Activated CD4-positive, alpha-beta T cell treated with anti-CD3 and anti-CD28 coated beads for 36 hours (primary cell): Measurements from ENCODE around the gene PLPPR5. TPM values are rescaled to one million over a fixed set of nuclear protein-coding genes. Genes with fewer than 3 reads are reported as not detected.
"Not testable (repeated sequence)": the region's sequence is repeated elsewhere in the genome, so short reads cannot be mapped to it uniquely, and the experiment has no call there.

ENCODE experiments used
- ATAC-seq: fragments of 200-7000 bp; cut with Tn5 transposase; one replicate; pipeline ENCODE4 v1.10.0; 2021; ENCODE audit warnings: mild to moderate bottlenecking, moderate library complexity
- CTCF ChIA-PET: fragments of 350-600 bp; sonication (Branson Sonifier 250); formaldehyde crosslinking; loops from one replicate; lab custom pipeline; 2021; ENCODE audit warnings: antibody characterized with exemption; lab: Charles Lee
- POLR2A ChIA-PET: fragments of 350-600 bp; sonication (Branson Sonifier 250); formaldehyde crosslinking; loops from one replicate; lab custom pipeline; 2021; ENCODE audit warnings: antibody characterized with exemption, inconsistent platforms; lab: Charles Lee
- DNase-seq: peaks from one replicate; pipeline ENCODE4 v3.0.0-alpha.2; 2020
- H3K27ac Mint-ChIP-seq: one replicate; pipeline ENCODE4 v1.8.0; 2021; ENCODE audit warnings: mixed read lengths
- H3K27me3 Mint-ChIP-seq: one replicate; pipeline ENCODE4 v1.8.0; 2021; ENCODE audit warnings: mixed read lengths
- H3K36me3 Mint-ChIP-seq: one replicate; pipeline ENCODE4 v1.8.0; 2021; ENCODE audit warnings: low read depth, mixed read lengths
- H3K4me1 Mint-ChIP-seq: one replicate; pipeline ENCODE4 v1.8.0; 2021; ENCODE audit warnings: mixed read lengths
- H3K4me3 Mint-ChIP-seq: one replicate; pipeline ENCODE4 v1.8.0; 2021; ENCODE audit warnings: mild to moderate bottlenecking, moderate library complexity, mixed read lengths
- H3K9me3 Mint-ChIP-seq: one replicate; pipeline ENCODE4 v1.8.0; 2021; ENCODE audit warnings: low read depth, mixed read lengths
- intact Hi-C, 2 experiments: fragments of 100-400 bp; cut with DNase I in 1 of 2; cut with micrococcal nuclease in 1 of 2; formaldehyde crosslinking; loops; one replicate each; pipeline versions ENCODE4 v1.14.2 to v1.15.1; 2022 to 2024; cut with DNase I, micrococcal nuclease
- total RNA-seq, 2 experiments: library from RNA; stranded (reverse); gene quantifications; one replicate each; pipeline ENCODE4 v1.2.3, GENCODE V29; 2021

PLPPR5 gene, protein sequence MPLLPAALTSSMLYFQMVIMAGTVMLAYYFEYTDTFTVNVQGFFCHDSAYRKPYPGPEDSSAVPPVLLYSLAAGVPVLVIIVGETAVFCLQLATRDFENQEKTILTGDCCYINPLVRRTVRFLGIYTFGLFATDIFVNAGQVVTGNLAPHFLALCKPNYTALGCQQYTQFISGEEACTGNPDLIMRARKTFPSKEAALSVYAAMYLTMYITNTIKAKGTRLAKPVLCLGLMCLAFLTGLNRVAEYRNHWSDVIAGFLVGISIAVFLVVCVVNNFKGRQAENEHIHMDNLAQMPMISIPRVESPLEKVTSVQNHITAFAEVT
- total RNA-seq: not detected

- no peak within 1 kb of the TSS for H3K27ac Mint-ChIP-seq
- H3K9me3 Mint-ChIP-seq: no peaks in the 10 kb centered on the region
- peaks cover 4% of the 10 kb centered on the region for H3K4me1 Mint-ChIP-seq
- intact Hi-C loops: no loop called here
- H3K27me3 Mint-ChIP-seq: peaks cover 34% of the 10 kb centered on the region
- peak; percentile 42 for DNase-seq
- CTCF ChIA-PET: interaction anchor here (1.1 kb wide), 1 partner anchor 10 kb away, joined by 4 read pairs; no protein-coding TSS in a partner anchor
- peak within 1 kb of the TSS; percentile 52 for H3K4me3 Mint-ChIP-seq
- POLR2A ChIA-PET: no interaction called here
- ATAC-seq: peak; percentile 26
- no peaks in the 10 kb centered on the region for H3K36me3 Mint-ChIP-seq
Measured at GRCh38 chr1:99004861-99005442, at the start of gene PLPPR5. TSS of gene PLPPR5 (minus strand) at chr1:99004861. CDS start at chr1:99004671, 190 bp downstream.

GRCh38 chr1:99051611-99052283 lies 47.1 kb upstream of the PLPPR5 start:
- Mint-ChIP-seq H3K9me3 (no peaks in the 10 kb centered on the region), H3K4me3 (no peak overlapping the region), H3K27me3 (peaks cover 3% of the 10 kb centered on the region), H3K4me1 (no peaks in the 10 kb centered on the region), H3K36me3 (no peaks in the 10 kb centered on the region), H3K27ac (no peak overlapping the region)
- no peak for DNase-seq
- no peak for ATAC-seq
- CTCF ChIA-PET: no interaction called here
- POLR2A ChIA-PET: no interaction called here
- intact Hi-C loops: no loop called here

- H3K36me3 Mint-ChIP-seq: no peaks in the 10 kb centered on the region
- H3K9me3 Mint-ChIP-seq: no peaks in the 10 kb centered on the region
- intact Hi-C loops: no loop called here
- no peak for DNase-seq
- ChIA-PET POLR2A (no interaction called here), CTCF (interaction anchor here (0.6 kb wide), 1 partner anchor 382 kb away, joined by 5 read pairs; no protein-coding TSS in a partner anchor)
- no peaks in the 10 kb centered on the region for H3K4me1 Mint-ChIP-seq
- no peak overlapping the region for H3K27ac Mint-ChIP-seq
- no peak overlapping the region for H3K4me3 Mint-ChIP-seq
- ATAC-seq: no peak
- no peaks in the 10 kb centered on the region for H3K27me3 Mint-ChIP-seq
Measured at GRCh38 chr1:99049745-99050144, 45.1 kb upstream of the PLPPR5 start.

- H3K36me3 Mint-ChIP-seq, DNase-seq, H3K27me3 Mint-ChIP-seq, H3K4me3 Mint-ChIP-seq, intact Hi-C loops, ATAC-seq, H3K4me1 Mint-ChIP-seq, H3K27ac Mint-ChIP-seq, POLR2A ChIA-PET: not testable (repeated sequence)
- H3K9me3 Mint-ChIP-seq: peaks cover 24% of the 10 kb centered on the region
- CTCF ChIA-PET: interaction anchor here (1.3 kb wide), 1 partner anchor 10 kb away, joined by 3 read pairs; no protein-coding TSS in a partner anchor
Measured at GRCh38 chr1:99036746-99037145, 32.1 kb upstream of the PLPPR5 start.

DNA sequence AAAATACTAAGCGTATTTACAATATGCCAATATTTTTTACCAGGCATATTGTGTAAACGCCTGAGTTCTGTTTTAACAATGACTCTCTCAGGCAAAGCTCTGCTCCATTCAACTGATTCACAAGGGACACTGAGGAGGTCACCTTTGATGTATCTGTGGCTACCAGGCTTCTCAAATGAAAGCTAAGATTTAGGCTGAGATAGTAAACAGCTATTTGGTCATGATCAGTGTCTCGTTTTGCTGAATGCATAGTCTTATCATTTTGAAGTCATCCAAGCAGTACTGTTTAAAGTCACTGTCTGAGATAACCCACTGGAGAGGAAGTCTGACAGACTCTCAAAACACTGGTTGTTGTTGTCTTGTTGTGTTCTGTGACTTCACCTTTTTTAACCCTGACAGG lies 13.7 kb upstream of the PLPPR5 start:
- ATAC-seq: no peak
- POLR2A ChIA-PET: no interaction called here
- no peak overlapping the region for H3K27ac Mint-ChIP-seq

DNA sequence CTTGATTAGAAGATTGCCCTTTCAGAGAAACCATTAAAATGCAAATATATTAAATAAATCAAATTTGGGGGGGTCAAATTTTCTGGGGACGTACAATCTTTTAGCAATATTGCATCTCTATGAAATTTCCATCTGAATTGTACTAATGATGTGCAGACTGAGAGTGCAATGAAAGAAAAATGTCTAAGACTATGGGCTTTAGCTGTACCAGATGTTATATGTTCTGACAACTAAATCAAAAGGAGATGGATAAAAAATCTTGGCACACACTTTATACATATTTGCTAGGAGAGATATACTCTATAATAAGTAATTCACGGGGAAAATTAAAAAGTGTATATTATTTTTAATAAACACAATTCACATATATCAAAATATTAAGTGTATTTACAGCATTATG lies 13.0 kb upstream of the PLPPR5 start:
- intact Hi-C loops: no loop called here
- Mint-ChIP-seq H3K36me3 (no peaks in the 10 kb centered on the region), H3K4me1 (no peaks in the 10 kb centered on the region), H3K27me3 (no peaks in the 10 kb centered on the region), H3K9me3 (no peaks in the 10 kb centered on the region), H3K27ac (no peak overlapping the region), H3K4me3 (no peak overlapping the region)
- POLR2A ChIA-PET: no interaction called here
- CTCF ChIA-PET: interaction anchor here (0.7 kb wide), 1 partner anchor 537 kb away, joined by 3 read pairs; no protein-coding TSS in a partner anchor
- DNase-seq (no peak), ATAC-seq (no peak)

More for the DNA sequence above, 13.7 kb upstream of the PLPPR5 start:
- no peaks in the 10 kb centered on the region for H3K27me3 Mint-ChIP-seq
- H3K4me3 Mint-ChIP-seq: no peak overlapping the region
- no peaks in the 10 kb centered on the region for H3K4me1 Mint-ChIP-seq
- DNase-seq: no peak
- H3K36me3 Mint-ChIP-seq: no peaks in the 10 kb centered on the region
- H3K9me3 Mint-ChIP-seq: no peaks in the 10 kb centered on the region
- intact Hi-C loops: no loop called here
- CTCF ChIA-PET: interaction anchor here (0.7 to 1.4 kb wide), 2 partner anchors 223 to 537 kb away, joined by 3 read pairs; no protein-coding TSS in a partner anchor

DNA sequence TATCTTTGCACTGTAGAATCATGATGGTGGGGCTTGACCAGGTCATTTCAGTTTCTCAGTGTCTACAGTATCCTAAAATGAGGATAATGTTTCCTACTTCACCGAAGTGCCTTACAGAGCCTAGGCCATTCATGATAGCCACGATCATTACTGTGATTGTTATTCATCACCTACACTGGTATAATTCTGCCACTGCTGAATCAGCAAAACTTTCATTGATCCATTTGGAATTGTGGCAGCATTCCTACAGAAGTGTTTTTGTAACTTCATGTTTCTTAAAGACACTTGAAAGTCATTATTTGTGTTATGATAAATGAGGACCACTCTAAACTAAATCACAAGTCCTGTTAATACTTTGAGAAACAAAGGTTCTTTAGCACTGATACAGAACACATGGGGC lies 6.0 kb upstream of the PLPPR5 start:
- no peak overlapping the region for H3K27ac Mint-ChIP-seq
- H3K9me3 Mint-ChIP-seq: no peaks in the 10 kb centered on the region
- H3K4me3 Mint-ChIP-seq: no peak overlapping the region
- CTCF ChIA-PET: interaction anchor here (0.7 kb wide), 1 partner anchor 1386 kb away, joined by 3 read pairs; no protein-coding TSS in a partner anchor
- ATAC-seq (no peak), DNase-seq (no peak)
- intact Hi-C loops: no loop called here
- H3K4me1 Mint-ChIP-seq: no peaks in the 10 kb centered on the region
- POLR2A ChIA-PET: no interaction called here
- no peaks in the 10 kb centered on the region for H3K36me3 Mint-ChIP-seq
- H3K27me3 Mint-ChIP-seq: peaks cover 12% of the 10 kb centered on the region

DNA sequence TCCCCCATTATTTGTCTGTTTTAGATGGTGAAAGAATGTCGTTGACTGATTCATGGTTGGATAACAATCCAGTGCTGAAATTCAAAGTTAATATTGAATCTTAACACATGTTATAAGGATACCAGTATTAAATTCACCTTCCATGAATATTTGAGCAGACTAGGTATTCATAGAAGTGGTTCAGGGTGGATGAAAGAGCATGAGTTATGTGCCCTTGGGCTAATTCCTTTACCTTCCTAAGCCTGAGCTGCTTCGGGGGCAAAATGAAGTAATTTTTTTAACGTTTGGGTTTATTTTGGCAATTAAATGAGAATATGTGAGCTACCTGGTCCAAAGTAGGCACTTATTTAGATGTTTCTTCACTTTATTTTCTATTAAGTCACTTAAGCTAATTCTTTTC lies 2.7 kb upstream of the PLPPR5 start:
- H3K27ac Mint-ChIP-seq: no peak overlapping the region
- no peak overlapping the region for H3K4me3 Mint-ChIP-seq
- H3K27me3 Mint-ChIP-seq: peaks cover 26% of the 10 kb centered on the region
- intact Hi-C loops: no loop called here
- POLR2A ChIA-PET: no interaction called here
- no peaks in the 10 kb centered on the region for H3K9me3 Mint-ChIP-seq
- peaks cover 4% of the 10 kb centered on the region for H3K4me1 Mint-ChIP-seq
- DNase-seq: no peak
- H3K36me3 Mint-ChIP-seq: no peaks in the 10 kb centered on the region
- CTCF ChIA-PET: interaction anchor here (0.6 to 1.6 kb wide), 2 partner anchors 13 to 17 kb away, joined by 3 to 4 read pairs; no protein-coding TSS in a partner anchor
- ATAC-seq: no peak

DNA sequence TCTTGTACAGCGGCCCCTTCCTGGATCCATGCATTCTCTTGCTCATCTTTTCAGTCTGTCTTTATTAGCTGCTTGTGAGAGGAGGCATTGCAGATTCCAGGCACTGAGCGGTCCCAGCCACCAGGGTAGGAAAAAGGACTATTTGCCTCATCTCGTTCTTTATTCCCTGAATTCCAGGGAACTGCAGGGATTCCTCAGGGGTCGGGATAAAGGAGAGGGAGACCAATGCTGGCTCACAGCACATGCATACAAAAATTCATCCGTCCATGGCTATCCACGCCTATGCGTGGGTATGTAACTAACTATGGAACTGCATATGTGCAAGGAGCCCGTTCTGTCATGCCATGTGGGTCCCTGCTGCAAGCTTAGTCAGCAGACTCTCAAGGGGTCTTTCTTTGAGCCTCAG lies 879 bp upstream of the PLPPR5 start:
- intact Hi-C loops: no loop called here
- POLR2A ChIA-PET: no interaction called here
- peaks cover 4% of the 10 kb centered on the region for H3K4me1 Mint-ChIP-seq
- no peaks in the 10 kb centered on the region for H3K36me3 Mint-ChIP-seq
- no peak for DNase-seq
- H3K27ac Mint-ChIP-seq: no peak overlapping the region
- CTCF ChIA-PET: interaction anchor here (0.6 to 1.1 kb wide), 2 partner anchors 11 to 616 kb away, joined by 3 to 4 read pairs; no protein-coding TSS in a partner anchor
- peaks cover 31% of the 10 kb centered on the region for H3K27me3 Mint-ChIP-seq
- peak overlapping the region; percentile 43 for H3K4me3 Mint-ChIP-seq
- no peaks in the 10 kb centered on the region for H3K9me3 Mint-ChIP-seq
- ATAC-seq: no peak

- intact Hi-C loops: no loop called here
- Mint-ChIP-seq H3K9me3 (no peaks in the 10 kb centered on the region), H3K27me3 (peaks cover 37% of the 10 kb centered on the region), H3K27ac (no peak overlapping the region), H3K36me3 (no peaks in the 10 kb centered on the region), H3K4me3 (peak overlapping the region; percentile 41), H3K4me1 (peaks cover 4% of the 10 kb centered on the region)
- POLR2A ChIA-PET: no interaction called here
- DNase-seq (peak; percentile 51), ATAC-seq (peak; percentile 79)
- CTCF ChIA-PET: interaction anchor here (0.8 kb wide), 1 partner anchor 84 kb away, joined by 3 read pairs; no protein-coding TSS in a partner anchor
Measured at GRCh38 chr1:99004254-99004860, 304 bp downstream of the PLPPR5 start.
